ACC112 (cell line): ENCODE results near the gene C2CD2.
"Not testable (repeated sequence)": the region's sequence is repeated elsewhere in the genome, so short reads cannot be mapped to it uniquely, and the experiment has no call there.

ENCODE experiments used
- H2AFZ ChIP-seq: fragments of 200-600 bp; sonication (generic); one replicate; pipeline ENCODE4 v1.6.0; 2017; ENCODE audit warnings: antibody characterized with exemption, low read length; ENCODE audit not compliant: unreplicated experiment
- H3K27ac ChIP-seq: fragments of 200-600 bp; sonication (generic); 2 replicates; pipeline ENCODE4 v1.5.1; 2014; ENCODE audit warnings: low read depth, mild to moderate bottlenecking, antibody characterized with exemption, low read length, moderate library complexity
- H3K27me3 ChIP-seq: fragments of 200-600 bp; sonication (generic); 2 replicates; pipeline ENCODE4 v1.6.1; 2014; ENCODE audit warnings: mild to moderate bottlenecking, antibody characterized with exemption, low read length, moderate library complexity, mixed read lengths; ENCODE audit not compliant: insufficient read depth
- H3K36me3 ChIP-seq: fragments of 200-600 bp; sonication (generic); 2 replicates; pipeline ENCODE4 v1.6.1; 2016; ENCODE audit warnings: mild to moderate bottlenecking, antibody characterized with exemption, low read length, moderate library complexity, mixed read lengths; ENCODE audit not compliant: insufficient read depth
- H3K4me1 ChIP-seq: fragments of 200-600 bp; sonication (generic); one replicate; pipeline ENCODE4 v1.6.1; 2016; ENCODE audit warnings: low read length, mixed read lengths; ENCODE audit not compliant: insufficient read depth, unreplicated experiment, control insufficient read depth
- H3K4me3 ChIP-seq: fragments of 200-600 bp; sonication (generic); 2 replicates; pipeline ENCODE4 v1.5.1; 2014; ENCODE audit warnings: mild to moderate bottlenecking, low read depth, low read length
- H3K79me2 ChIP-seq: fragments of 200-600 bp; sonication (generic); one replicate; pipeline ENCODE4 v1.6.0; 2016; ENCODE audit warnings: low read length; ENCODE audit not compliant: control insufficient read depth, unreplicated experiment, insufficient read depth

Gene C2CD2

DNA sequence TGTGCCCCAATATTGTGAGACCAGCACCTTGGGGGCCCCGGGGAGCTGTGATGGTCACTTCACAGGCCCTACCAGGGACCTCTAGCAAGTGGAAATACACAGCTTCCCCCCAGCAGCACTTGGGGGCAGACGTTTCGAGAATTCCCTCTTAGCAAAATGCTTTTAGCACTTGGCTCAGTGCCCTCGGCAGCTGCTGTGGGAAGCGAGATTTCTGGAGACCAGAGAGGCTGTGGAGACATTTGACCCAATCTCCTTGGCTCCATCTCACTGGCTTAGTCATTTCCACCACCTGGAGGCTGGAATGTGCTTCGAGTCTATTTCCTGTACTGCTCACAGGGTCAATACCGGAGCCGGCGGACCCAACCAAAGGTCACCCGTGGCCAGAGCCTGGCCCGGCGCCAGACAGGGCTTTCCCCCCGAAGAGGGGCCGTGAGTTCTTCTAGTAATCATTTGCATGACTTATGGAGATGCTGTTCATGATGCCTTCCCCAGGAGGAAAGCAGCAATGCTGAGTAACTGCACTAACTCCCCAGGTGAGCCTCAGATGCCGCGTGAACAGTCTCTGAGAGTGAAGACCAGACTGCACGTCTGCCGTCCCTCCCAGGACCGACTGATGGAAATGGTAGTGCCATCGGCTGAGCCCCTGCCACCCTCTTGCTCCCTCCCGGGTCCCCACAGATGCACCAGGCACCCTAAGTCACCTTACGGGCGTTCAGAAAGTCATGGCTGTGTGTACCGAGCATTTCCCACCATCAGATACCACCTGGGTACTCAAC, 4.4 kb upstream of the C2CD2 start:
- Histone ChIP-seq H2AFZ (peak overlapping the region; percentile 80), H3K4me1 (peaks cover 27% of the 10 kb centered on the region), H3K27ac (peak overlapping the region; percentile 92)

GRCh38 chr21:41956926-41957729, 3.3 kb upstream of the C2CD2 start:
- Histone ChIP-seq H3K4me3 (no peak overlapping the region), H3K79me2 (peaks cover 11% of the 10 kb centered on the region), H2AFZ (peak overlapping the region; percentile 80), H3K36me3 (no peaks in the 10 kb centered on the region), H3K27me3 (no peaks in the 10 kb centered on the region), H3K4me1 (peaks cover 32% of the 10 kb centered on the region), H3K27ac (peak overlapping the region; percentile 92)

More for the DNA sequence above, 4.4 kb upstream of the C2CD2 start:
- no peaks in the 10 kb centered on the region for H3K36me3 ChIP-seq
- peak overlapping the region; percentile 43; the same call in 1 of the 2 replicates for H3K4me3 ChIP-seq
- H3K27me3 ChIP-seq, result no peaks in the 10 kb centered on the region
- H3K79me2 ChIP-seq, result peaks cover under 1% of the 10 kb centered on the region

DNA sequence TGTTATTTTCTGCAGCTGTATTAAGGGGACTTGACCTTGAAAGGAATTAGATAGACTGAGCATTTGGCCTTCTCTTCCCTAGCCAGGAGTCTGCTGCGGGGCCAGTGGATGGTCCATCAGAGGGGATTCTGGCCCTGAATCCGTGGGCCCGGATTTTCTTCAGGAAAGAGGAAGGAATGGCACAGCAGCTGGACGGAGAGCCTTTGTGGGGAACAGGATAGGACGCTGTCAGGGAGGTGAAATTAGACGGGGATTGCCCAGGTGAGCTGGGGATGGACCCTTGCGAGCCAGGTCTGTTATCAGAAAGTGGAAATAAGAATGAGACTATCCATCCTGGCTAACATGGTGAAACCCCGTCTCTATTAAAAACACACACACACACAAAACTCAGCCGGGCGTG, 1.7 kb upstream of the C2CD2 start:
- Histone ChIP-seq H3K36me3 (no peaks in the 10 kb centered on the region), H2AFZ (no peak overlapping the region), H3K27me3 (no peaks in the 10 kb centered on the region), H3K79me2 (peaks cover 27% of the 10 kb centered on the region), H3K4me1 (peaks cover 39% of the 10 kb centered on the region), H3K27ac (no peak overlapping the region), H3K4me3 (no peak overlapping the region)

GRCh38 chr21:41954654-41955499, 1.1 kb upstream of the C2CD2 start:
- Histone ChIP-seq H3K36me3 (no peaks in the 10 kb centered on the region), H3K27ac (no peak overlapping the region), H3K79me2 (peaks cover 33% of the 10 kb centered on the region), H3K27me3 (no peaks in the 10 kb centered on the region), H3K4me3 (peak overlapping the region; percentile 79), H2AFZ (no peak overlapping the region), H3K4me1 (peaks cover 39% of the 10 kb centered on the region)

DNA sequence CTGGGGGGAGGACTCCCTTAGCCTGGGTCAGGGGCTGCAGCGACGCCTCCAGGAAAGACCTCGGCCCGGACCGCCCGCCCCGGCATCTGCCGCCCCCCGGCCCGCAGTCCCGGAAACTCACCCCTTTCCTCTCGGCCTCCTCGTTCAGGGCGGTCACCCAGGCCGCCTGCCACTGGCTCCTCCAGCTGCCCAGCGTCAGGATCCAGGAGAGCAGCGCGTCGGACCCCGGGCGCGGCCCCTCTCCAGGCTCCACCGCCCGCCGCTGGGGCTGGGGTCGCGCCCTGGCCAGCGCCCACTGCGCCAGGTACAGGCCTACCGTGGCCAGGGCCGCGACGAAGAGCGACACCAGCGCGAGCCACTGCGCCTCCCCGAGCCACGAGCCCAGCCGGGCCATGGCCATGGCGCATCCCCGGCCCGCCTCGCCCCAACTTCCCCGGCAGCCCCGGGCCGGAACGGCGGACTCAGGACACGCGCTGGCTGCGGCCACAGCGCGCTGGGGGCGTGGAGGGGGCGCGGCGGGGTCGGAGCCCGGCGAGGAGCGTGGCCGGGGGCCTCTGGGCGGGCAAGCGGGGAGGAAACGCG, 478 bp downstream of the C2CD2 start:
- H3K36me3 ChIP-seq, result no peaks in the 10 kb centered on the region
- H3K79me2 ChIP-seq, result peaks cover 42% of the 10 kb centered on the region
- peak overlapping the region; percentile 84 for H3K4me3 ChIP-seq
- peak overlapping the region; percentile 88 for H2AFZ ChIP-seq
- no peaks in the 10 kb centered on the region for H3K27me3 ChIP-seq
- peaks cover 34% of the 10 kb centered on the region for H3K4me1 ChIP-seq
- no peak overlapping the region; the same call in 1 of the 2 replicates for H3K27ac ChIP-seq

DNA sequence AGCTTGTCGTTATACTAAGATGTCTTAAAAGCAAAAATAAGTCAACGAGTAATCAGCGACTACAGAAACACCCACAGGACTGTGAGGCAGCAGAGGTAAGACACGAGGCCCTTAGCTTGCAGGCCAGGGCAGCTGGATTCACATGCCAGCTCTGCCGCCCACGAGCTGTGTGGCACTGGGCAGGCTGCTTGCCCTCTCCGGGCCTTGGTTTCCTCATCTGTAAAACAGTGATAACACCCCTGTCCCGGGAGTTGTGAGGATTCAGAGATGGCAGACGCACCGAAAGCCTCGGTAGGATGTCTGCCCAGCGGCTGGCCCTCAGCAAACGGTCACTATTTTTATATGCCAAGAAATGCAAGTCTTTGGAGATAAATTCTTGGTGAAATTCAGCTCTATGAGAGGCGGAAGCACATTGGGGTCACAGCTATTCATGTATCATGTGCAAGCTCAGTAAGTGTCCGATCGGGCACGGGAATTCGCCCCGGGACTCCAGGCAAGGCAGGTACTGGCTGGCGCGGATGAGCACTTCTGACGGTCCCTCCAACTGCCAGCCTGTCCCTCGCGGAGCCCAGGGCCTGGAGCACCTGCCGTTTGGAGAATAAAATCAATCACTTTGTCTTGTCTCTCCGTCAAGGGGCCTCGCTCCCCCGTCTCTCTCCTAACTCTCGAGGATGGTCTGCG, 1.1 kb downstream of the C2CD2 start:
- H3K79me2 ChIP-seq, result peaks cover 43% of the 10 kb centered on the region
- H3K27me3 ChIP-seq, result no peaks in the 10 kb centered on the region
- peak overlapping the region; percentile 4 for H2AFZ ChIP-seq
- H3K4me1 ChIP-seq, result peaks cover 34% of the 10 kb centered on the region
- no peak overlapping the region; the same call in 1 of the 2 replicates for H3K27ac ChIP-seq
- H3K4me3 ChIP-seq, result peak overlapping the region; percentile 84
- H3K36me3 ChIP-seq, result no peaks in the 10 kb centered on the region

DNA sequence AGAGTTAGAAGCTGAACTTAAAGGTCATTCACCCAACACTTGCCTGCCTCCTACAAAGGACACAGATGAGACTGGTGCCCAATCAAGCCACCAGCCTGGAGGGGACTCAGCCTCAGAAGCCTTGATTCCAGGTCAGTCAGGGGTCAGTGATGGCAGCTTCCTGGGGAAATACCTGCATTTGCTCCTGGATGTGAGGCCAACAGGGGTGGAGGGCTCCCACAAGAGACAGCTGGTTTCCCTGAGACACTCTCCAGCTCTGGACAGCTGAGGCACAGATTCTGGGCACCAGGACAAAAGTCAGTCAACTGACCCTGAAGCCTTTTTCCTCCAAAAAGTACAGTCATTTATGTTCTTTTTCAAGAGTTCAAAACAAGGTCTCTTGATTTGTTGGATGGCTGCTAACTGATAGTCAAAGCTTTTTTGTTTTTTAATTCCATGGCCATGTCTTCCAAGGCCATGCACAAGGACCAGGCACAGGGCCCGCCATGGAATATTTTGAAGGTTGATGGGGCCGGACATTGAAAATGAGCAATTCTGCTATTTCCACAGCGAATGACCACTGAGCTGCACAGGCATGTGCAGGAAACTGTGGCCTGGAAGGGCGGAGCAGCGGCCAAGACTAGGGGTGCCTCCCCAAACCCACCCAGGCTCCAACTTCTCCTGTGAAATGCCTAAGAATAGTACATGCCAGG, 1.8 kb downstream of the C2CD2 start:
- H3K4me1 ChIP-seq, result peaks cover 30% of the 10 kb centered on the region
- H3K4me3 ChIP-seq, result peak overlapping the region; percentile 84

GRCh38 chr21:41950941-41951351, 2.9 kb downstream of the C2CD2 start:
- Histone ChIP-seq H3K4me3 (no peak overlapping the region), H2AFZ (no peak overlapping the region), H3K27ac (no peak overlapping the region), H3K79me2 (peaks cover 56% of the 10 kb centered on the region), H3K36me3 (no peaks in the 10 kb centered on the region), H3K4me1 (peaks cover 26% of the 10 kb centered on the region), H3K27me3 (no peaks in the 10 kb centered on the region)

More for the DNA sequence above, 1.8 kb downstream of the C2CD2 start:
- Histone ChIP-seq H3K27me3 (no peaks in the 10 kb centered on the region), H2AFZ (no peak overlapping the region), H3K79me2 (peaks cover 46% of the 10 kb centered on the region), H3K36me3 (no peaks in the 10 kb centered on the region), H3K27ac (no peak overlapping the region)

- not testable (repeated sequence) for H3K36me3 ChIP-seq, H3K27ac ChIP-seq, H3K4me3 ChIP-seq, H2AFZ ChIP-seq, H3K27me3 ChIP-seq
- Histone ChIP-seq H3K4me1 (peaks cover 26% of the 10 kb centered on the region), H3K79me2 (peaks cover 68% of the 10 kb centered on the region)
These were observed 4.2 kb downstream of the C2CD2 start for GRCh38 chr21:41949631-41950030.
